ENCODE data around the gene PRORP. TPM values are rescaled to one million over a fixed set of nuclear protein-coding genes. Genes with fewer than 3 reads are reported as not detected.

Gene PRORP
- total and polyA plus RNA-seq, 2 of the 13 experiments (the other 11 are each of a cell fraction or from before 2014, with no cell fraction given), result 48.9 to 88.7 TPM

- TF ChIP-seq THYN1 (CRISPR knock-in tag; IDR thresholded peaks at IDR 0.05; ENCODE audit: borderline replicate concordance, low read depth) (peak; percentile 70; the same call in 1 of the 2 replicates), ZNF468 (CRISPR knock-in tag; IDR thresholded peaks at IDR 0.05) (no peak), SATB2 (CRISPR knock-in tag; IDR thresholded peaks at IDR 0.05) (no peak), THAP8 (CRISPR knock-in tag; IDR thresholded peaks at IDR 0.05; ENCODE audit: borderline replicate concordance) (no peak), TRIM22 (IDR thresholded peaks at IDR 0.05) (no peak), HMG20A (CRISPR knock-in tag; IDR thresholded peaks at IDR 0.05; ENCODE audit: borderline replicate concordance) (peak; percentile 6; the same call in 1 of the 2 replicates), ZNF24 (IDR thresholded peaks at IDR 0.05) (no peak), ZNF790 (CRISPR knock-in tag; IDR thresholded peaks at IDR 0.05; ENCODE audit: borderline replicate concordance) (no peak), JUNB (CRISPR knock-in tag; IDR thresholded peaks at IDR 0.05; ENCODE audit: borderline replicate concordance) (no peak), ZNF724P (CRISPR knock-in tag; IDR thresholded peaks at IDR 0.05; ENCODE audit: borderline replicate concordance) (peak; percentile 91; the same call in 1 of the 2 replicates), ZFP36L1 (CRISPR knock-in tag; IDR thresholded peaks at IDR 0.05) (no peak), LCORL (IDR thresholded peaks at IDR 0.05) (no peak), LCORL (CRISPR knock-in tag; IDR thresholded peaks at IDR 0.05) (peak; percentile 13; the same call in 1 of the 2 replicates), REPIN1 (CRISPR knock-in tag; IDR thresholded peaks at IDR 0.05; ENCODE audit: borderline replicate concordance, low read depth) (peak; percentile 25; the same call in 1 of the 2 replicates), PCBP1 (IDR thresholded peaks at IDR 0.05; ENCODE audit: borderline replicate concordance, low read depth, low read length) (no peak), MTA3 (CRISPR knock-in tag; IDR thresholded peaks at IDR 0.05) (0 out of 2 replicates have a peak, but pooled peaks have one; percentile 87), AFF4 (CRISPR knock-in tag; IDR thresholded peaks at IDR 0.05) (peak; percentile 4; the same call in 1 of the 2 replicates), ESRRA (CRISPR knock-in tag; IDR thresholded peaks at IDR 0.05; ENCODE audit: low read depth) (peak; percentile 28; the same call in 1 of the 2 replicates)
- TF ChIP-seq, protein P1, sequence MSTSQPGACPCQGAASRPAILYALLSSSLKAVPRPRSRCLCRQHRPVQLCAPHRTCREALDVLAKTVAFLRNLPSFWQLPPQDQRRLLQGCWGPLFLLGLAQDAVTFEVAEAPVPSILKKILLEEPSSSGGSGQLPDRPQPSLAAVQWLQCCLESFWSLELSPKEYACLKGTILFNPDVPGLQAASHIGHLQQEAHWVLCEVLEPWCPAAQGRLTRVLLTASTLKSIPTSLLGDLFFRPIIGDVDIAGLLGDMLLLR (CRISPR knock-in tag; IDR thresholded peaks at IDR 0.05), result peak; percentile 96
- TF ChIP-seq, protein P2, sequence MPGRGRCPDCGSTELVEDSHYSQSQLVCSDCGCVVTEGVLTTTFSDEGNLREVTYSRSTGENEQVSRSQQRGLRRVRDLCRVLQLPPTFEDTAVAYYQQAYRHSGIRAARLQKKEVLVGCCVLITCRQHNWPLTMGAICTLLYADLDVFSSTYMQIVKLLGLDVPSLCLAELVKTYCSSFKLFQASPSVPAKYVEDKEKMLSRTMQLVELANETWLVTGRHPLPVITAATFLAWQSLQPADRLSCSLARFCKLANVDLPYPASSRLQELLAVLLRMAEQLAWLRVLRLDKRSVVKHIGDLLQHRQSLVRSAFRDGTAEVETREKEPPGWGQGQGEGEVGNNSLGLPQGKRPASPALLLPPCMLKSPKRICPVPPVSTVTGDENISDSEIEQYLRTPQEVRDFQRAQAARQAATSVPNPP (CRISPR knock-in tag; IDR thresholded peaks at IDR 0.05), result peak; percentile 58; the same call in 1 of the 2 replicates
Measured at GRCh38 chr14:35122696-35123387, 490 bp downstream of the PRORP start (continued).

All from HepG2 (cell line).